Activated naive CD8-positive, alpha-beta T cell treated with anti-CD3 and anti-CD28 coated beads for 36 hours (primary cell): Measurements from ENCODE around the gene INPP5D. TPM values are rescaled to one million over a fixed set of nuclear protein-coding genes. Genes with fewer than 3 reads are reported as not detected.
A peak's percentile ranks its signal among the peaks of the same experiment; 100 is the strongest.

Experiments
- DNase-seq: peaks from one replicate; pipeline ENCODE4 v3.0.0; 2021
- H3K27ac Mint-ChIP-seq: one replicate; pipeline ENCODE4 v1.8.0; 2022; ENCODE audit warnings: mild to moderate bottlenecking, moderate library complexity, mixed read lengths
- H3K27me3 Mint-ChIP-seq: one replicate; pipeline ENCODE4 v1.8.0; 2022; ENCODE audit warnings: mild to moderate bottlenecking, mixed read lengths
- H3K36me3 Mint-ChIP-seq: one replicate; pipeline ENCODE4 v1.8.0; 2021; ENCODE audit warnings: mild to moderate bottlenecking, mixed read lengths
- H3K4me1 Mint-ChIP-seq: one replicate; pipeline ENCODE4 v1.8.0; 2021; ENCODE audit warnings: mixed read lengths
- H3K4me3 Mint-ChIP-seq: one replicate; pipeline ENCODE4 v1.8.0; 2022; ENCODE audit warnings: mild to moderate bottlenecking, moderate library complexity, mixed read lengths
- H3K9me3 Mint-ChIP-seq: one replicate; pipeline ENCODE4 v1.8.0; 2022; ENCODE audit warnings: mixed read lengths
- total RNA-seq, 2 experiments: library from RNA; stranded (reverse); gene quantifications; one replicate each; pipeline ENCODE4 v1.2.3, GENCODE V29; 2021

INPP5D gene
- total RNA-seq, 2 experiments from 2014 or later, result 38.7 to 41.8 TPM

- H3K9me3 Mint-ChIP-seq, result peaks cover 3% of the 10 kb centered on the region
- H3K4me3 Mint-ChIP-seq, result peak overlapping the region; percentile 25
- no peaks in the 10 kb centered on the region for H3K27me3 Mint-ChIP-seq
- no peak for DNase-seq
- peaks cover 2% of the 10 kb centered on the region for H3K36me3 Mint-ChIP-seq
- H3K4me1 Mint-ChIP-seq, result peaks cover 48% of the 10 kb centered on the region
- peak overlapping the region; percentile 59 for H3K27ac Mint-ChIP-seq
Observed at GRCh38 chr2:233241803-233242202, 181.7 kb downstream of the INPP5D start.

GRCh38 chr2:233242231-233242927 lies 182.2 kb downstream of the INPP5D start:
- H3K4me3 Mint-ChIP-seq, result peak overlapping the region; percentile 25
- H3K27ac Mint-ChIP-seq, result no peak overlapping the region
- peaks cover 52% of the 10 kb centered on the region for H3K4me1 Mint-ChIP-seq
- peaks cover 2% of the 10 kb centered on the region for H3K36me3 Mint-ChIP-seq
- peaks cover 1% of the 10 kb centered on the region for H3K9me3 Mint-ChIP-seq
- no peaks in the 10 kb centered on the region for H3K27me3 Mint-ChIP-seq
- no peak for DNase-seq

- no peak for DNase-seq
- H3K4me1 Mint-ChIP-seq, result peaks cover 55% of the 10 kb centered on the region
- H3K27me3 Mint-ChIP-seq, result no peaks in the 10 kb centered on the region
- peaks cover 2% of the 10 kb centered on the region for H3K36me3 Mint-ChIP-seq
- H3K27ac Mint-ChIP-seq, result peak overlapping the region; percentile 56
- H3K9me3 Mint-ChIP-seq, result peaks cover 1% of the 10 kb centered on the region
- H3K4me3 Mint-ChIP-seq, result no peak overlapping the region
Observed at GRCh38 chr2:233243348-233243747, 183.2 kb downstream of the INPP5D start.

GRCh38 chr2:233244818-233245217 lies 184.7 kb downstream of the INPP5D start:
- H3K4me1 Mint-ChIP-seq, result peaks cover 50% of the 10 kb centered on the region

DNA sequence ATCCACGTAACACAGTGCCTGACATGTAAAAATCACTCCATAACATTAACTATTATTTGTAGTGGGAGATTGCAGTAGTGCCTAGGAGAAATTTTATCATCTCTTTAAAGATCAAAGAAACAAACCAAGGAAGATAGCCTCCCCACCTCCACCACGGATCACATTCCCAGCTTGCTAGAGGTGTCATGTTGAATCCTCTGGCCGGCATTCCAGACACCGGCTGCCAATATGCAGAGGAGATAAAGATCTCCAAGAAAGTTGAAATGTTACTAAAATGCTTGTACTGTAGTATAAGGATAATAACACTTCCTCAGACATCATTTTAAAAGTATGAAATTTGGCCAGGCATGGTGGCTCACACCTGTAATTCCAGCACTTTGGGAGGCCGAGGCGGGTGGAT lies 185.3 kb downstream of the INPP5D start:
- Mint-ChIP-seq H3K36me3 (no peaks in the 10 kb centered on the region), H3K27me3 (no peaks in the 10 kb centered on the region), H3K4me1 (peaks cover 54% of the 10 kb centered on the region), H3K9me3 (no peaks in the 10 kb centered on the region), H3K27ac (peak overlapping the region; percentile 49), H3K4me3 (no peak overlapping the region)
- DNase-seq, result no peak

More at GRCh38 chr2:233244818-233245217, 184.7 kb downstream of the INPP5D start:
- no peaks in the 10 kb centered on the region for H3K27me3 Mint-ChIP-seq
- no peaks in the 10 kb centered on the region for H3K36me3 Mint-ChIP-seq
- no peaks in the 10 kb centered on the region for H3K9me3 Mint-ChIP-seq
- no peak overlapping the region for H3K4me3 Mint-ChIP-seq
- no peak for DNase-seq
- no peak overlapping the region for H3K27ac Mint-ChIP-seq

DNA sequence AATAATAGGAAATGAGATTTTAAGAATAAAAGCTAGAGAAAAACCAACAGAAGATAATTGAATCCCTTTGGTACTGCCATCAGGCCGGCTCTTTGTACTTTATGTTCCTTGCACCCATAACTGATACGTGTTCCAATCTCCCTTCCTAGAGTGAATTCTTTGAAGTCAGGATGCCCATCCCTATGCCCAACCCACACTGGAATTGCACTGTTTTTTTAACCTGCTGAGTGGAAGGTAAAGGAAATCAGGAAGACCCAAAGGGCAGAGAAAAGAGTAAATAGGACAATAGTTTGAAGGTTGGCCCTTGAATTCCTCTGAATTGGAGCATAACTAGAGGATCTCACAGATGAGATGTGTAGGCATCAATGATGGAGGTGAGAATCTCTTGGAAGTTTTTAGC lies 187.0 kb downstream of the INPP5D start:
- no peak for DNase-seq
- no peaks in the 10 kb centered on the region for H3K36me3 Mint-ChIP-seq
- no peaks in the 10 kb centered on the region for H3K9me3 Mint-ChIP-seq
- peak overlapping the region; percentile 58 for H3K4me3 Mint-ChIP-seq
- peak overlapping the region; percentile 95 for H3K27ac Mint-ChIP-seq
- peaks cover 48% of the 10 kb centered on the region for H3K4me1 Mint-ChIP-seq
- H3K27me3 Mint-ChIP-seq, result no peaks in the 10 kb centered on the region

GRCh38 chr2:233247744-233248143 lies 187.6 kb downstream of the INPP5D start:
- H3K9me3 Mint-ChIP-seq, result no peaks in the 10 kb centered on the region
- peaks cover 44% of the 10 kb centered on the region for H3K4me1 Mint-ChIP-seq
- DNase-seq, result peak; percentile 73
- peak overlapping the region; percentile 58 for H3K4me3 Mint-ChIP-seq
- H3K36me3 Mint-ChIP-seq, result peaks cover 4% of the 10 kb centered on the region
- peak overlapping the region; percentile 95 for H3K27ac Mint-ChIP-seq
- no peaks in the 10 kb centered on the region for H3K27me3 Mint-ChIP-seq

DNA sequence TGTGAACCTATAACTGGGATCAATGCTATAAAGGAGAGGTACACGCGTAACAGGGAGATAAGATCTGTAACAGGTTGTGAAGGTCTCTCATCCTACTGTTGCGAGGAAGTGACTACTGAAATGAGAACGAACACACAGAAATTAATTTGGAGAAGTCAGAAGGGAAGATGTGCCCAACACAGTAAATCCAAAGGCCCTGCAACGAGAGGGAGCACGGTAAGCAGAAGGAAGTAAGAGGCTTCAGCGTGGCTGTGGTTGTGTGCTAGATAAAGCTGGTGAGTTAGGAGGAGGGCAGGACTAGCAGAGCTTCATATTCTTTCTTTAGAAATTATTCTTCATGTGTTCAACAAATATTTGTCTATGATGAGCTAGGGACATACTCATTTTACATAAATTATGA lies 188.9 kb downstream of the INPP5D start:
- Mint-ChIP-seq H3K4me3 (no peak overlapping the region), H3K36me3 (peaks cover 7% of the 10 kb centered on the region), H3K9me3 (no peaks in the 10 kb centered on the region), H3K4me1 (peaks cover 48% of the 10 kb centered on the region), H3K27ac (peak overlapping the region; percentile 35), H3K27me3 (no peaks in the 10 kb centered on the region)
- DNase-seq, result no peak

GRCh38 chr2:233250568-233250967 lies 190.4 kb downstream of the INPP5D start:
- Mint-ChIP-seq H3K27ac (peak overlapping the region; percentile 98), H3K4me3 (no peak overlapping the region), H3K36me3 (peaks cover 9% of the 10 kb centered on the region), H3K9me3 (no peaks in the 10 kb centered on the region), H3K4me1 (peaks cover 59% of the 10 kb centered on the region), H3K27me3 (no peaks in the 10 kb centered on the region)
- DNase-seq, result no peak

- no peaks in the 10 kb centered on the region for H3K27me3 Mint-ChIP-seq
- H3K36me3 Mint-ChIP-seq, result peaks cover 9% of the 10 kb centered on the region
- peaks cover 63% of the 10 kb centered on the region for H3K4me1 Mint-ChIP-seq
- peak overlapping the region; percentile 98 for H3K27ac Mint-ChIP-seq
- DNase-seq, result no peak
- H3K4me3 Mint-ChIP-seq, result peak overlapping the region; percentile 91
- no peaks in the 10 kb centered on the region for H3K9me3 Mint-ChIP-seq
Observed at GRCh38 chr2:233250985-233251305, 190.8 kb downstream of the INPP5D start.

- Mint-ChIP-seq H3K36me3 (peaks cover 13% of the 10 kb centered on the region), H3K4me3 (peak within 1 kb of the TSS; percentile 91), H3K9me3 (no peaks in the 10 kb centered on the region), H3K27ac (peak within 1 kb of the TSS; percentile 98), H3K4me1 (peaks cover 64% of the 10 kb centered on the region), H3K27me3 (no peaks in the 10 kb centered on the region)
- DNase-seq, result peak; percentile 98
Observed at GRCh38 chr2:233251306-233252116, 191.4 kb downstream of the INPP5D start, which contains the start of gene ATG16L1. ATG16L1 (plus strand) TSS chr2:233251673; CDS start chr2:233251828, 155 bp downstream.

GRCh38 chr2:233252227-233252626 lies 192.1 kb downstream of the INPP5D start:
- H3K9me3 Mint-ChIP-seq, result no peaks in the 10 kb centered on the region
- H3K27ac Mint-ChIP-seq, result peak overlapping the region; percentile 98
- peaks cover 16% of the 10 kb centered on the region for H3K36me3 Mint-ChIP-seq
- no peaks in the 10 kb centered on the region for H3K27me3 Mint-ChIP-seq
- peaks cover 64% of the 10 kb centered on the region for H3K4me1 Mint-ChIP-seq
- DNase-seq, result no peak
- peak overlapping the region; percentile 91 for H3K4me3 Mint-ChIP-seq

DNA sequence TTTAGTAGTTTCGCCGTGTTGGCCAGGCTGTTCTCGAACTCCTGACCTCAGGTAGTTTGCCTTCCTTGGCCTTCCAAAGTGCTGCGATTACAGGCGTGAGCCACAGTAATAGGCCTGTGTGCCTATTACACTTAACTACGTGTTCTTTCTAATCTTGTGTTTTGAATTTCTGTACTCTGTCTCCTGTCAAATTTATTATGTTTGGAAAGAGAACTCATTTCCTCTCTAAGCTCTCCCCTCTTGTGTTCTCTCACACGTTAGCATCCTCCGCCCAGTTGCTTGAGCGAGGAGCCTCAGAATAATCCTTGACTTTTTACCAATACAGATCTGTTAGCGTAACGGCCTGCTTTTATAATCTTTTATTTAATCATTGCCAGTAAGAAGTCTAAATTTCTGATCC lies 195.0 kb downstream of the INPP5D start:
- no peaks in the 10 kb centered on the region for H3K9me3 Mint-ChIP-seq
- H3K27ac Mint-ChIP-seq, result no peak overlapping the region
- peaks cover 36% of the 10 kb centered on the region for H3K36me3 Mint-ChIP-seq
- no peak overlapping the region for H3K4me3 Mint-ChIP-seq
- peaks cover 69% of the 10 kb centered on the region for H3K4me1 Mint-ChIP-seq
- H3K27me3 Mint-ChIP-seq, result no peaks in the 10 kb centered on the region
- DNase-seq, result no peak

DNA sequence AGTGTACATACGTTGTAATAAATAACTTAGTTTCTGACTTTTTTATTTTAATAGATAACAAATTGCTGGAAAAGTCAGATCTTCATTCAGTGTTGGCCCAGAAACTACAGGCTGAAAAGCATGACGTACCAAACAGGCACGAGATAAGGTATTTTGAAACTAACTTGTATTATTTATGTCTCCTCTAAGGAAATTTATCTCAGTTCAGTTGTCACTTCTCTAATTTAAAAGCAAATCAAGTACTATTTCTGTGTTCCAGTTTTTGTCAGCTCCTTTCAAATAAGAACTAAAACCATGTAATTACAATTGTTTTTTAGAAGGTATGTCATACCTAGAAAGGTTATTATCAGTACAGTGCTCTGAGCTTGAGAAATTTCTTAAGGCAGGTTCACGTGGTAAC lies 195.9 kb downstream of the INPP5D start:
- no peak for DNase-seq
- Mint-ChIP-seq H3K9me3 (no peaks in the 10 kb centered on the region), H3K27me3 (no peaks in the 10 kb centered on the region), H3K36me3 (peaks cover 38% of the 10 kb centered on the region), H3K4me3 (no peak overlapping the region), H3K4me1 (peaks cover 66% of the 10 kb centered on the region), H3K27ac (no peak overlapping the region)
